Endothelial cell of hepatic sinusoid (primary cell): ENCODE data around the gene ANKRD7.
"Not testable (repeated sequence)": the region's sequence is repeated elsewhere in the genome, so short reads cannot be mapped to it uniquely, and the experiment has no call there.

Experiments
- in situ Hi-C: cut with HindIII; loops from 2 replicates; pipeline ENCODE4 v1.10.0; 2017; ENCODE audit warnings: low sequenced_read_pairs

The ANKRD7 gene

GRCh38 chr7:118232837-118233236 lies 8.3 kb downstream of the ANKRD7 start:
- in situ Hi-C loops = no loop called here

GRCh38 chr7:118233799-118234198 lies 9.3 kb downstream of the ANKRD7 start:
- in situ Hi-C loops = no loop called here

DNA sequence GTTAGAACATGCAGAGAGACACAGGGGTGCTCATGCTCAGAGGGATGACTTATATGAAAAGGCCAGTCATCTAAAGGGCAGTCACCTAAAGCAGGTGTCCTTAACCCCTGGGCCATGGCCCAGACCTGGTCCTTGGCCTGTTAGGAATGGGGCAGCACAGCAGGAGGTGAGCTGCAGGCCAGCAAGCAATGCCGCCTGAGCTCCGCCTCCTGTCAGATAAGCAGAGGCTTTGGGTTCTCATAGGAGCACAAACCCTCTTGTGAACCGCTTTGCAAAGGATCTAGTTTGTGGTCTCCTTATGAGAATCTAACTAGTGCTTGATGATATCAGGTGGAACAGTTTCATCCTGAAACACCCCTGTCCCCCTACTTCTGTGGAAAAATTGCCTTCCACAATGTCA lies 14.5 kb downstream of the ANKRD7 start:
- in situ Hi-C loops = no loop called here

- in situ Hi-C loops = not testable (repeated sequence)
These were observed 15.8 kb downstream of the ANKRD7 start for GRCh38 chr7:118240320-118240719.

GRCh38 chr7:118243695-118244094 lies 19.2 kb downstream of the ANKRD7 start:
- in situ Hi-C loops = no loop called here

GRCh38 chr7:118245267-118246040 lies 20.9 kb downstream of the ANKRD7 start:
- in situ Hi-C loops = no loop called here

- in situ Hi-C loops = no loop called here
These were observed 26.5 kb downstream of the ANKRD7 start for GRCh38 chr7:118250860-118251494.

DNA sequence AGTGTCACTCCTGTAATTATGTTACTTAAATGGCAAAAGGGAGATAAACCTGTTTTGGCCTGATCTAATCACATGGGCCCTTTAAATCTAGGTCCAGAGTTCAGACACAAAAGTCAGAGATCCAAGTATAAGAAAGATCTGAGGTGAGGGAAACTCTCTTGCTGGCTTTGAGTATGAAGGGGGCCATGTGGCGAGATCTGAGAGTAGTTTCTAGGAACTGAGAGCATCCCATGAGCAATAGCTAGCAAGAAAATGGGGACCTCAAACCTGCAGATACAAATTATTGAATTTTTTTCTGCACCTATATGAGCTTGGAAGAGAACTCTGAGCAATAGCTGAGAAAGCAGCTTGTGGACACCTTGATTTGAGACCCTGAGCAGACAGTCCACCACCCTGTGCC lies 27.6 kb downstream of the ANKRD7 start:
- in situ Hi-C loops = no loop called here

DNA sequence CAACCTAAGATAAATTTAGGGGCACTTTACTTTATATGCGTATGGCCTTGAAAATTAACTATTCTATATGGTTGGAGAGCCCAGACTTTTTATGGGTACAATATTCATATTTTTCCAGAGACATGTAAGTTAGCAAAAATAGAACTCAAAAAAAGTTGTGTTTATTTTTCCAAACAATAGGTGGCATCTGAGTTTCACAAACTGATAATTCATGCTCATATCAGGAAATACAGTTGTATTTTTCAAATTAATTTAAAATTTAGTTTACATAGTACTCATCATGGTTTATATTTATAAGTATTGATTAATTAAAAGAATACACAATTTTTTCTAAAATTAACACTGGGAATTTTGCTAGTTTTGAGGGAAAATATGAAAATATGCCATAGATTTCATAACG lies 34.6 kb downstream of the ANKRD7 start:
- in situ Hi-C loops = no loop called here

GRCh38 chr7:118264836-118265235 lies 40.3 kb downstream of the ANKRD7 start:
- in situ Hi-C loops = no loop called here

DNA sequence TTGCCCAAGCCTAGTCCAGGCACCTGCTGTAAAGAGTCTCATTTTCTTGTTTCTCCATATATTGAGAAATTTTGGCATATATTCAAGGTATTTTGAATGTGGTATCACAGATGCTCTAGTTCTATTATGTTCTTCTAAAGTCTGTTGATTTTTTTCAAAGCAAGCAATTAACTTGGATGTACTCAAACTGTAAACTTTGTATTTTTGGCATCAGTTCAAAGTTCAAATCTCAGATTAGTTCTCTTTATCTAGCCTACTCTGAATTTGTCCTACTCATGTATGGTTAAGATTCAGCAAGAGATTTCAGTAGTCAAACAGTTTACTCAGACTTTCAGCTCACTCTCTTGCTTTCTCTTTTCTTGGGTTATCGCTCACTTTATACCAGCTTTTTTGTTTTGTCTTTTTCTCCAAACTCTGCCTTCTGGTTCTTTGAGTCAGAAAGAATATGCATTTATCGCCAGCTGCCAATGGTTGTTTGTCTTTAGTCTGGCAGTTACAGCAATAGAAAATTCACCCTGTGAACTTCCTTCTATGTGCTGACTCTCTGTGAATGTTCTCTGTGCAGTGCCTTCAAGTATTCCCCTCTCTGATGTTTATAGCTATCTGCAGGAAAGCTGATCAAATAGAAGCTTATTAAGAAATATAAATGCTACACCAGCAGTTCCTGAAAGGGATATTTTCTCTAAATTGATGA lies 56.0 kb downstream of the ANKRD7 start:
- in situ Hi-C loops = no loop called here

GRCh38 chr7:118281196-118281595 lies 56.7 kb downstream of the ANKRD7 start:
- in situ Hi-C loops = no loop called here

- in situ Hi-C loops = no loop called here
These were observed 60.9 kb downstream of the ANKRD7 start for GRCh38 chr7:118285358-118285757.

GRCh38 chr7:118286131-118286530 lies 61.6 kb downstream of the ANKRD7 start:
- in situ Hi-C loops = no loop called here

- in situ Hi-C loops = no loop called here
These were observed 63.6 kb downstream of the ANKRD7 start for GRCh38 chr7:118288098-118288497.

- in situ Hi-C loops = no loop called here
These were observed 65.0 kb downstream of the ANKRD7 start for GRCh38 chr7:118289476-118289875.
